Spleen (tissue), 11 donors: ENCODE measurements around the gene ETS2. TPM values are rescaled to one million over a fixed set of nuclear protein-coding genes. Genes with fewer than 3 reads are reported as not detected.
"Not testable (repeated sequence)": the region's sequence is repeated elsewhere in the genome, so short reads cannot be mapped to it uniquely, and the experiment has no call there.

Source experiments
- DNase-seq: peaks from one replicate; pipeline ENCODE4 v3.0.0-alpha.2; 2020
- H3K27ac ChIP-seq, 8 donors: fragments of 200-600 bp; sonication (generic) in 7 of 8; 1 replicate in 4 of 8; 2 replicates in 4 of 8; pipeline versions ENCODE4 v1.5.0 to v1.8.0; 2016 to 2021; ENCODE audit warnings: inconsistent platforms in 4 of 8, mild to moderate bottlenecking in 4 of 8, moderate library complexity in 1 of 8
- H3K27me3 ChIP-seq, 7 donors: fragments of 200-600 bp; sonication (generic) in 6 of 7; replicated peaks in 1 of 7; 1 replicate in 4 of 7; 2 replicates in 3 of 7; pipeline versions ENCODE4 v1.5.0 to v1.8.0; 2016 to 2021; ENCODE audit warnings: inconsistent platforms in 3 of 7, mild to moderate bottlenecking in 1 of 7
- H3K36me3 ChIP-seq, 6 donors: fragments of 200-600 bp; sonication (generic) in 5 of 6; 1 replicate in 4 of 6; 2 replicates in 2 of 6; pipeline versions ENCODE4 v1.5.0 to v1.8.0; 2016 to 2021; ENCODE audit warnings: inconsistent platforms in 2 of 6
- H3K4me1 ChIP-seq, 6 donors: fragments of 200-600 bp; sonication (generic) in 5 of 6; 1 replicate in 3 of 6; 2 replicates in 3 of 6; pipeline versions ENCODE4 v1.5.0 to v1.8.0; 2016 to 2021; ENCODE audit warnings: inconsistent platforms in 3 of 6
- H3K4me3 ChIP-seq, 8 donors: fragments of 200-600 bp; sonication (generic) in 7 of 8; 1 replicate in 4 of 8; 2 replicates in 4 of 8; pipeline versions ENCODE4 v1.5.0 to v1.8.0; 2016 to 2021; ENCODE audit warnings: inconsistent platforms in 4 of 8, mild to moderate bottlenecking in 4 of 8, moderate library complexity in 2 of 8
- H3K9me3 ChIP-seq, 8 donors: fragments of 200-600 bp; sonication (generic) in 7 of 8; 1 replicate in 4 of 8; 2 replicates in 4 of 8; pipeline versions ENCODE4 v1.5.0 to v1.8.0; 2016 to 2021; ENCODE audit warnings: inconsistent platforms in 4 of 8
- POLR2A ChIP-seq, 3 donors: fragments of 450-650 bp; IDR thresholded peaks; one replicate each; pipeline ENCODE4 v1.5.1; 2017; ENCODE audit warnings: antibody characterized with exemption in 3 of 3, mild to moderate bottlenecking in 1 of 3
- POLR2AphosphoS5 ChIP-seq, 3 donors: sonication (generic); formaldehyde crosslinking; IDR thresholded peaks; one replicate each; pipeline ENCODE4 v1.5.1; 2017; ENCODE audit warnings: antibody characterized with exemption in 3 of 3
- WGBS, 5 donors: extraction: QIAGEN DNeasy Blood & Tissue Kit in 3 of 5; methylation state at CpG; one replicate each; pipeline versions ENCODE4 v1.1.5 to v1.1.7; 2013 to 2018; 5-methylcytosine and 5-hydroxymethylcytosine counted together
- intact Hi-C: fragments of 100-400 bp; cut with DNase I; formaldehyde crosslinking; loops from one replicate; pipeline ENCODE4 v1.15.0; 2023; ENCODE audit warnings: low total_unique reads
- polyA plus RNA-seq, 3 donors: library from polyadenylated mRNA; stranded (reverse); fragments of 200-250 nt; gene quantifications; one replicate each; pipeline ENCODE4 v1.2.1, GENCODE V29; 2013
- total RNA-seq, 7 donors: library from RNA; depleted of rRNA in 3 of 7; stranded (reverse); fragments of >200 nt in 3 of 7; fragmentation: NEBNext Ultra II Directional in 4 of 7; extraction: Animal tissue kit (Norgen Biotek cat#: 25700) in 4 of 7; gene quantifications; one replicate each; pipeline versions ENCODE4 v1.1.0 to v1.2.1, GENCODE V29; 2016 to 2021
- TF ChIP-seq, protein P1 (sequence below), 11 experiments: fragments of 200-600 bp in 7 of 11; fragments of 450-650 bp in 4 of 11; sonication (generic) in 4 of 11; IDR thresholded peaks in 8 of 11; conservative IDR thresholded peaks in 3 of 11; 1 replicate in 7 of 11; 2 replicates in 4 of 11; pipeline versions ENCODE4 v1.4.0 to v1.8.0; 2016 to 2021; ENCODE audit warnings: antibody characterized with exemption in 11 of 11, inconsistent platforms in 4 of 11, mild to moderate bottlenecking in 1 of 11
- donor health status: healthy with polysubstance abuse.
- donor health status: DM: no; HTN: no; CAD: no; lungs with moderate emphysema.
- donor health status: DM: no; HTN: no; CAD: no.
- donor health status: Bipolar disorder and iron deficiency.
- donor health status: healthy.
- donor health status: DM: no; HTN: no; CAD: no.
- donor health status: DM: yes; HTN: yes; CAD: no.

The ETS2 gene
- total and polyA plus RNA-seq, 10 donors: 44.4 to 590 (median 349) TPM

DNA sequence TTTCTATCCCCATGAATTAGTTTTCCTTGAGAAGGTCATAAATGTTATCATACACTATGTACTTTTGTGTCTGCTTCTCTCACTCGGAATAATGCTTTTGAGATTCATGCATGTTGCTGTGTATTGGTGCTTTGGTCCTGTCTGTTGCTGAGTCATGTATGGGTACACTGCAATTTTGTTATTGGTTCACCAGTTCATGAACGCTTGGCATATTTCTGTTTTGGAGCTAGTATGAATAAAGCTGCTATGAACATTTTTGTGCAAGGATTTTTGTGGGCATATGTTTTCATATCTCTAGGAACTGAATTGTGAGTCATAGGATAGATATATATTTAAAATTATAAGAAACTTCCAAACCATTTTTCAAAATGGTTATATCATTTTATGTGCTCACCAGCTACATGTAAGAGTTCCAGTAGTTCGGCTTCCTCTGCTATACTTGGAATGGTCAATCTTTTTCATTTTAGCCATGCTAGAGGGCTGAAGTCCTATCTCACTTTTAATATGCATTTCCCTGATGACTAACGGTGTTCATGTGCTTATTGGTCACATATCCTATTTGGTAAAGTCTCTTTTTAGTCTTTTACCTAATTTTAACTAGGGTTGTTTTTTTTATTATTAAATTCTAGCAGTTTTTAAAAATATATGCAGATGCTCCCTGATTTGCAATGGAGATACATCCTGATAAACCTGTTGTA, 38.2 kb downstream of the ETS2 start:
- no peaks in the 10 kb centered on the region for H3K9me3 ChIP-seq
- no peak overlapping the region for H3K27ac ChIP-seq

DNA sequence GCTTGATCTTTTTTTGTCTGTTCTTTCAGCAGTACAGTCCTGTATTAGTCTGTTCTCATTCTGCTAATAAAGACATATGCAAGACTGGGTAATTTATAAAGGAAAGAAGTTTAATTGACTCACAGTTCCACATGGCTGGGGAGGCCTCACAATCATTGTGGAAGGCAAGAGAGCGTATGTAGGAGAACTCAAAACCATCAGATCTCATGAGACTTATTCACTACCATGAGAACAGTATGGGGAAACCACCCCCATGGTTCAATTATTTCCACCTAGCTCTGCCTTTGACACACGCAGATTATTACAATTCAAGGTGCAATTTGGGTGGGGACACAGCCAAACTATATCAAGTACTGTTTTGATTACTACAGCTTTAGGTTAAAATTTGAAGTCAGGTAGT, 39.6 kb downstream of the ETS2 start:
- 66 to 87% (median 71%) methylated on average over 2 of the region's 2 CpGs for WGBS, 5 donors
- intact Hi-C loops: not testable (repeated sequence)

More for the DNA sequence above, 38.2 kb downstream of the ETS2 start:
- intact Hi-C loops: no loop called here
- H3K36me3 ChIP-seq: no peaks in the 10 kb centered on the region
- H3K4me3 ChIP-seq: no peak overlapping the region
- DNase-seq: no peak
- WGBS, 5 donors: 82 to 94% (median 91%) methylated on average over 4 of the region's 4 CpGs
- peaks cover 0 to 6% (median 0%) of the 10 kb centered on the region in 6 donors for H3K4me1 ChIP-seq
- no peaks in the 10 kb centered on the region for H3K27me3 ChIP-seq
- no peak for TF ChIP-seq POLR2A (IDR thresholded peaks at IDR 0.05)
- TF ChIP-seq, protein P1, sequence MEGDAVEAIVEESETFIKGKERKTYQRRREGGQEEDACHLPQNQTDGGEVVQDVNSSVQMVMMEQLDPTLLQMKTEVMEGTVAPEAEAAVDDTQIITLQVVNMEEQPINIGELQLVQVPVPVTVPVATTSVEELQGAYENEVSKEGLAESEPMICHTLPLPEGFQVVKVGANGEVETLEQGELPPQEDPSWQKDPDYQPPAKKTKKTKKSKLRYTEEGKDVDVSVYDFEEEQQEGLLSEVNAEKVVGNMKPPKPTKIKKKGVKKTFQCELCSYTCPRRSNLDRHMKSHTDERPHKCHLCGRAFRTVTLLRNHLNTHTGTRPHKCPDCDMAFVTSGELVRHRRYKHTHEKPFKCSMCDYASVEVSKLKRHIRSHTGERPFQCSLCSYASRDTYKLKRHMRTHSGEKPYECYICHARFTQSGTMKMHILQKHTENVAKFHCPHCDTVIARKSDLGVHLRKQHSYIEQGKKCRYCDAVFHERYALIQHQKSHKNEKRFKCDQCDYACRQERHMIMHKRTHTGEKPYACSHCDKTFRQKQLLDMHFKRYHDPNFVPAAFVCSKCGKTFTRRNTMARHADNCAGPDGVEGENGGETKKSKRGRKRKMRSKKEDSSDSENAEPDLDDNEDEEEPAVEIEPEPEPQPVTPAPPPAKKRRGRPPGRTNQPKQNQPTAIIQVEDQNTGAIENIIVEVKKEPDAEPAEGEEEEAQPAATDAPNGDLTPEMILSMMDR (IDR thresholded peaks at IDR 0.05 in 8 of 11, conservative IDR thresholded peaks at IDR 0.05 in 3 of 11): no peak
- no peak for TF ChIP-seq POLR2AphosphoS5 (IDR thresholded peaks at IDR 0.05)

DNA sequence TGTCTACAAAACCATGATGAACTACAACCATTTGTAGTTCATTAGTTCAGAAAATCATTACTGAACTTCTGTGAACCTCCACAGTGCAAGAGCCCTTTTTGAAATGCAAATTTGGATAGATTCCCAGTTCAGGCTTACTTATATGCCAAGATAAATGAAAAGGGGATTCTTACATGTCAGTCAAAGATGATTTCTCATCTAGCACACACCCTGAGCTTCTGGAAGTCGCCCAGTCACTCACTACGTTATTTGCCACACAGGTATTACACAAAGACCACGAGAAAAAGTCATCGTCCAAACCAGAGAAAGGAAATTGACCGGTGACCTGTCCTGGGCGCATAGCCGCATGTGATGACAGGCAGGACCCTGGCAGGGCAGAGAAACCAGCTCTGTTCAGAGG, 41.8 kb downstream of the ETS2 start:
- Histone ChIP-seq H3K27me3 (no peaks in the 10 kb centered on the region), H3K27ac (no peak overlapping the region), H3K4me1 (peaks cover 0 to 18% (median 0%) of the 10 kb centered on the region in 6 donors), H3K36me3 (no peaks in the 10 kb centered on the region), H3K9me3 (no peaks in the 10 kb centered on the region), H3K4me3 (no peak overlapping the region)
- no peak for DNase-seq
- TF ChIP-seq, protein P1 (IDR thresholded peaks at IDR 0.05 in 8 of 11, conservative IDR thresholded peaks at IDR 0.05 in 3 of 11): no peak
- TF ChIP-seq POLR2A (IDR thresholded peaks at IDR 0.05): no peak
- TF ChIP-seq POLR2AphosphoS5 (IDR thresholded peaks at IDR 0.05): no peak
- intact Hi-C loops: no loop called here
- WGBS, 5 donors: 64 to 91% (median 69%) methylated on average over 7 of the region's 7 CpGs

More for the DNA sequence above, 39.6 kb downstream of the ETS2 start:
- not testable (repeated sequence) for H3K27ac ChIP-seq, H3K36me3 ChIP-seq, DNase-seq, H3K4me1 ChIP-seq, H3K4me3 ChIP-seq, H3K9me3 ChIP-seq, H3K27me3 ChIP-seq

DNA sequence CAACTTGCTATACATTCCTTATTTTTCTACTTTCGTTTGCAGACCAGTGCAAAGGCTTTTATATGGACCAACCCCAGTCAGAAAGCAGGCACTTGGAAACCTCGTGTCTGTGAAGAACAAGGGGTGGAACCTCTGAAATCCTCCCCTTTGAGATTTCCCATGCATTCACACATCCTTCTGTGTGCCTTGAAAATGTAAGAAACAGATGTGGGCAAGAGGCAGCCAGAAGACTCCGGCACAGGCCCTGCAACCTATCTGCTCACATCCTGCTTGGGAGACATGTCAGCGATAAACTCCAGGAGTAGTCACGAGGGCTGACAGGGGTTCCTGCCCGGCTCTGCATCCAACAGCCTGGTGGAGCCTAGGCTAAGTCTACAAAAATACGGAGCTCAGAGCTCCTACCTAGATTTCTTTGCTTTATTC, 42.5 kb downstream of the ETS2 start:
- H3K36me3 ChIP-seq: no peaks in the 10 kb centered on the region
- DNase-seq: no peak
- intact Hi-C loops: no loop called here
- no peak overlapping the region for H3K27ac ChIP-seq
- TF ChIP-seq, protein P1 (IDR thresholded peaks at IDR 0.05 in 8 of 11, conservative IDR thresholded peaks at IDR 0.05 in 3 of 11): no peak
- TF ChIP-seq POLR2AphosphoS5 (IDR thresholded peaks at IDR 0.05) (no peak), POLR2A (IDR thresholded peaks at IDR 0.05) (no peak)
- H3K4me3 ChIP-seq: no peak overlapping the region
- H3K9me3 ChIP-seq: no peaks in the 10 kb centered on the region
- H3K4me1 ChIP-seq: peaks cover 0 to 18% (median under 1%) of the 10 kb centered on the region in 6 donors
- 77 to 83% (median 82%) methylated on average over 7 of the region's 7 CpGs for WGBS, 5 donors
- H3K27me3 ChIP-seq: peaks cover 0 to 1% (median 0%) of the 10 kb centered on the region in 7 donors
